ENCODE measurements around the gene LAX1.
"Not testable (repeated sequence)": the region's sequence is repeated elsewhere in the genome, so short reads cannot be mapped to it uniquely, and the experiment has no call there.

The LAX1 gene

GRCh38 chr1:203769505-203770343 lies 4.7 kb downstream of the LAX1 start:
- DNase-seq (ENCODE audit: low read depth in 2 of 2): no peak

DNA sequence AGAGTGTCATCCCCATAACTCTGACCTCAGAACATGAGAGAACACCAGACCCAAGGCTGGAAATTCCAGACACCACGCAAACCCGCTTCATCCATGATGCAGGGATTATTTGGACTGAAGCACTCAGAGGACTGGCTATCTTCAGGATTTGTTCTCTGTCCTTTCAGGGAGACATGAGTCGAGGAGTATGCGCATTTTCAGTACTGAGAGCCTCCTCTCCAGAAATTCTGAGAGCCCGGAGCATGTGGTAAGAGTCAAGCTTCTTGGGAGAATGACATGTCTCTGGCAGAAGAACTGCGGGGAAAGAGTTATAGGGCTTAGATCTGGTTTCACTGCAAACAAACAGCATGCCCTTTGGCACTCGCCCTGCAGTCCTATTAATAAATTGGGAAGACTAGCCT lies 6.9 kb downstream of the LAX1 start:
- DNase-seq (ENCODE audit: low read depth in 2 of 2): no peak

- DNase-seq (ENCODE audit: low read depth in 2 of 2): no peak
Measured at GRCh38 chr1:203772836-203773235, 7.9 kb downstream of the LAX1 start.

DNA sequence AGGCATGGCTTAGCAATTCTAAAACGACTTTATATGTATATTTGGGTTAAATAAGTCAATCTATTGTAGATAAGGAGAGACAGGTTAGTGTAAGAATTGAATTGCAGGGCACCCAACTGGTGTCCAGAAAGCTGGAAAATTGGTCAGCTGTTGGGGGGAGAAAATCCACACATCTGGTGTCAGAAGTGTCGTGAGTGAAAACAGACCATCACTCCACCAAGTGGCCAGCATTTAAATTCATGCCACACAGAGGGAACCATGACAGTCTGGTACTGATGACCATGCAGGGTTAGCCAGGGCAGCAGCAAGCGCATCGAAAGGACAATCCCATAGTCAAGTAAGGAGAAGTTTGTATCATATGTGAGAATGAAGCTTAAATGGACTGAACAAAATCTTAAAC lies 11.7 kb downstream of the LAX1 start:
- DNase-seq (ENCODE audit: low read depth in 2 of 2): no peak

DNA sequence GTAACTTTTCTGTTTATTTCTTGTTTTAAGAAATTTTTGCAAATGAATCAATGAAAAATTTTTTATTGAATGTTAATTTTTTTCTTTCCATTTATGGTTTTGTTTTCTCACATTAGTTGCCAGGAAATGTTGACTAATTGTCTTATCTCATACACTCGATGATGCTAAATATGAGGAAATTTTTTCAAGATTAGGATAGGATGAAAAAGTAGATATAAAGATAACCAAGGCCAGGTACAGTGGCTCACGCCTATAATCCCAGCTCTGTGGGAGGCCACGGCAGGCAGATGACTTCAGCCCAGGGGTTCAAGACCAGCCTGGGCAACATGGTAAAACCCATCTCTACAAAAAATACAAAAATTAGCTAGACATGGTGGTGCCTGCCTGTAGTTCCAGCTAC lies 12.6 kb downstream of the LAX1 start:
- DNase-seq (ENCODE audit: low read depth in 2 of 2): no peak

DNA sequence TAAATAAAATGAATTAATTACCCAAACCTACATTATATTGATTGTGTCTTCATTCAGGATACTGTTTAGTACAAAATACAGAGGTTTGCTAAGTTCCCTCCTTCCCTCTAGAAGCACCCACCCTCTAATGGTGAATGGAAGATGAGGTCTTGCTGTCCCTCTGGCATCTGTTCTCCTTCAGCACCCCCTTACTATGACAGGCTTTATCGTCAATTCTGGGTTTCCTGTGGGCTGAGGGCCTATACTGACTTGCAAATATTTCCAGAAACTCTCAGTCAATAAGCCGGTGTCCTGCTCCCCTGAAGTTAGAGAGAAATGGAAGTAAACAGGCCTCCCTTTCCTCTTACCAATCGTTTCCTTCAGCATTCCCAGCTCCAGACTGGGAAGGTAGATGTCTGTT lies 13.2 kb downstream of the LAX1 start:
- DNase-seq (ENCODE audit: low read depth in 2 of 2): no peak

- DNase-seq (ENCODE audit: low read depth in 2 of 2): no peak
Measured at GRCh38 chr1:203778789-203779188, 13.8 kb downstream of the LAX1 start.

GRCh38 chr1:203781962-203782361 lies 17.0 kb downstream of the LAX1 start:
- DNase-seq (ENCODE audit: low read depth in 2 of 2): no peak

- DNase-seq (ENCODE audit: low read depth in 2 of 2): no peak
Measured at GRCh38 chr1:203789966-203790365, 25.0 kb downstream of the LAX1 start.

GRCh38 chr1:203791498-203791897 lies 26.5 kb downstream of the LAX1 start:
- DNase-seq (ENCODE audit: low read depth in 2 of 2): no peak

DNA sequence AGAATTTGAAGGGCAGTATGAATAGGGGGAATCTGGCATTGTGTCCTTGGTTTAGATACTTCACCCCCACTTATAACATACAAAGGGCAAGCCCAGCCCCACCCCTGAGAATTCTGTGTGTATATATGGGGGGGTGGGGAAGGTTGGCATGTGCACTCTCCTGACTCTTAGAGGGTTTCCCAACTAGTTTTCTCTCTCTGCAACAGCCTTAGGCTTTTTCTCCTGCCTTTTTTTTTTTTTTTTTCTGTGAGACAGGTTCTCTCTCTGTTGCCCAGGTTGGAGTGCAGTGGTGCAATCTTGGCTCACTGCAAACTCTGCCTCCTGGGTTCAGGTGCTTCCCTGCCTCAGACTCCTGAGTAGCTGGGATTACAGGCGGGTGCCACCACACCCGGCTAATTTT lies 27.5 kb downstream of the LAX1 start:
- DNase-seq (ENCODE audit: low read depth in 2 of 2): no peak

DNA sequence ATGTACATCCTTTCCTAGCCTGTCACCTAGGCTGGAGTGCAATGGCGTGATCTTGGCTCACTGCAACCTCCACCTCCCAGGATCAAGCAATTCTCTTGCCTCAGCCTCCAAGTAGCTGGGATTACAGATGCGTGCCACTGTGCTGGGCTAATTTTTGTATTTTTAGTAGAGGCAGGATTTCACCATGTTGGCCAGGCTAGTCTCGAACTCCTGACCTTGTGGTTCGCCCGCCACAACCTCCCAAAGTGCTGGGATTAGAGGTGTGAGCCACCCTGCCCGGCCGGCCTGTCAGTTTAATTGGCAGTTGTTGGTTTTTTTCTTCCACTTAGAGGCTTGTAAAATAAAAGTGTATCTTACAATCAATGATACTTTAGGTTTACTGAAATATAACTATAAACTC lies 28.6 kb downstream of the LAX1 start:
- DNase-seq (ENCODE audit: low read depth in 2 of 2): not testable (repeated sequence)

DNA sequence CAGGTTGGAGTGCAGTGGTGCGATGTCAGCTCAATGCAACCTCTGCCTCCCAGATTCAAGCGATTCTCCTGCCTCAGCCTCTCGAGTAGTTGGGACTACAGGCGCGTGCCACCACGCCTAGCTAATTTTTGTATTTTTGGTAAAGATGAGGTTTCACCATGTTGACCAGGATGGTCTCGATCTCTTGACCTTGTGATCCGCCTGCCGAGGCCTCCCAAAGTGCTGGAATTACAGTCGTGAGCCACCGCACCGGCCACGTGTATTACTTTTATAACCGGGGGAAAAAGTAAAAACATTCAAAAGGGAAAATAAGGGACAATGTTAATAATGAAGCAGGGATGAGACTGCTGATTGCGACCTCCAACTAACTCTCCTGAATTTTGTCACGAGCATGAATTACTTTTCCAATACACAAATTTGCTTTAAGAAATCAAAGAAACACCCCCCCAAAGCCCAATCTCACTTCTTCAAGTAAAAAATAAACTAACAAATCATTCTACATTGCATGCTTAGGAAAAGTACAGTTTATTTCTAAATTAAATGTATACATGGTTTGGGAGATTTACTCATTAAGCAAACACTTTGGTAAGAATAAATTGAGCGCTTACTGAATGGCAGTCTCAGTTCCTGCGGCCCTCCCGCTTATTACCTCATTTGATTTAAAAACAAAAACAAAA lies 29.9 kb downstream of the LAX1 start:
- no peak for DNase-seq (ENCODE audit: low read depth in 2 of 2)

GRCh38 chr1:203795441-203796235 lies 30.7 kb downstream of the LAX1 start, which contains the start of the genes ZBED6 and ZC3H11A:
TSS of gene ZBED6 (plus strand) at chr1:203795623. CDS start at chr1:203797523, 1,900 bp downstream.
TSS of gene ZC3H11A (plus strand) at chr1:203795623. CDS start at chr1:203817071, 21,448 bp downstream.
- DNase-seq (ENCODE audit: low read depth in 2 of 2): peak; percentile 93 to 96

GRCh38 chr1:203796236-203796605 lies 31.2 kb downstream of the LAX1 start:
- peak in 1 of 2 donors; percentile 5 for DNase-seq (ENCODE audit: low read depth in 2 of 2)

DNA sequence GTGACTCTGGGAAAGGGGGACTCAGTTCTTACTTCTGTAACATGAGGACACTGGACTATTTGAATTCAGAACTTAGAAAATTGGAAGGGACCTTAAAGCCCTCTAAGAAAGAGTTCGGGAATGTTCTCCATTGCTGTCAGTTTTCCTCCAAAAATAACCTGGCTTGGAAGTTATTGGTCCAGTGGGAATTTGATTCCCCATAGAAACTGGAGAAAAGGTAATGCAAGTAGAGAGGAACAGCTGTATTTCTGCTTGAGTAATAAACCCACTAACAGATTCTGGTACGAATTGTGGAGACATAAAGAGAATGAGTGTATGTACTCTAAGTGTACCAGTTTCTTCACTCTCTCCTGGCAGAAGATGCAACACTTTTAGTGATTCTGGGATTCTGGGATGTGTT lies 32.2 kb downstream of the LAX1 start:
- no peak for DNase-seq (ENCODE audit: low read depth in 2 of 2)

DNA sequence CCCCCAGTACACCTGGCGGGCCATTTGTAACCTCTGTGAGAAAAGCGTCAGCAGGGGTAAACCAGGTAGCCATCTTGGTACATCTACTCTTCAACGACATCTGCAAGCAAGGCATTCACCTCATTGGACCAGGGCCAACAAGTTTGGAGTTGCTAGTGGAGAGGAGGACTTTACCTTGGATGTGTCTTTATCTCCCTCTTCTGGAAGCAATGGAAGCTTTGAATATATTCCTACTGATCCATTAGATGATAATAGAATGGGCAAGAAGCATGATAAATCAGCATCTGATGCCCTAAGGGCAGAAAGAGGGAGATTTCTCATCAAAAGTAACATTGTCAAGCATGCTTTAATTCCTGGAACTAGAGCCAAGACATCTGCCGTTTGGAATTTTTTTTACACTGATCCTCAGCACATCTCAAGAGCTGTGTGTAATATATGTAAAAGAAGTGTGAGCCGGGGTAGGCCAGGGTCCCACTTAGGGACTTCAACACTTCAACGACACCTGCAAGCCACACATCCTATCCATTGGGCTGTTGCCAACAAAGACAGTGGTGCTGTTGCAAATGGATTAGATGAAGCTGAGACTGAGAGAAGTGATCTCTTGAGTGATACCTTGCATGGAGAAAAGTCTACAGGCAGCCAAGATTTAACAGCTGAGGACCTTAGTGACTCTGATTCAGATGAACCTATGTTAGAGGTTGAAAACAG lies 33.1 kb downstream of the LAX1 start:
- DNase-seq (ENCODE audit: low read depth in 2 of 2): no peak

- no peak for DNase-seq (ENCODE audit: low read depth in 2 of 2)
Measured at GRCh38 chr1:203799157-203799556, 34.2 kb downstream of the LAX1 start.

GRCh38 chr1:203799971-203800370 lies 35.0 kb downstream of the LAX1 start:
- no peak for DNase-seq (ENCODE audit: low read depth in 2 of 2)

DNA sequence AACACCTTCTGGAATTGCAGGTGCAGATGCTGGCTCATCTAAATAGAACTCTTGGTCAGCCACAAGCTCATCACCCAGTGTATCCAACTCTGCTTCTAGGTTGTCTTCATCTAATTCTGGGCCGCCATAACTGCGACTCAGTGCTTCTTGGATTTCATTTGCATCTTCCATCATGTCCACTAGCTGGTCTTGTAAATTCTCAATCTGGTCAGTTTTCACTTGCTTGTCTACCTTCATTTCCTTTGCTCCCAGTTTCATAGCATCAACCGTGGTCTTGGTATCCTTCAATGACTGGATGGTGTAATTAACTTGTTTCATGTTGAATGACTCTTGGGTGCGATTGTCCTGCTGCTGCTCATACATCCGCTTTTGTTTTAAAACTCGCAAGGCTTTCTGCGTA lies 40.7 kb downstream of the LAX1 start:
- no peak for DNase-seq (ENCODE audit: low read depth in 2 of 2)

- no peak for DNase-seq (ENCODE audit: low read depth in 2 of 2)
Measured at GRCh38 chr1:203807196-203807595, 42.2 kb downstream of the LAX1 start.
